Measurements from ENCODE around the gene SMIM3.

DNA sequence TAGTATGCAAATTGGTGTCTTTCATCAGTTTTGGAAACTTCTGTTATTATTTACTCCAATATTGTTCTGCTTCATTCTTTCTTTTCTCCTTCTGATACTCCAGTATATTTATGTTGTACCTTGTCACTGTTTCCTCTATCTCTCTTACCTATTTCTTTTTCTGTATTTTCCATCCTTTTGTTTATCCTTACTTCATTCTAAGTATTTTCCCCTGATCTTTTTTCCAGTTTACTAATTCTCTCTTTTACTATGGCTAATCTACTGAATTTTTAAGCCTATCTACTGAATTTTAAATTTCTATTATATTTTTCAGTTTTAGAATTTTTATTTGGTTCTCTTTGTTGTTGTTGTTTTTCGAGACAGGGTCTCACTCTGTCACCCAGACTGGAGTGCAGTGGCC, 7.4 kb downstream of the SMIM3 start:
- no peak for TF ChIP-seq EZH2phosphoT487 (IDR thresholded peaks at IDR 0.05; ENCODE audit: low read length)
- TF ChIP-seq, protein P1, sequence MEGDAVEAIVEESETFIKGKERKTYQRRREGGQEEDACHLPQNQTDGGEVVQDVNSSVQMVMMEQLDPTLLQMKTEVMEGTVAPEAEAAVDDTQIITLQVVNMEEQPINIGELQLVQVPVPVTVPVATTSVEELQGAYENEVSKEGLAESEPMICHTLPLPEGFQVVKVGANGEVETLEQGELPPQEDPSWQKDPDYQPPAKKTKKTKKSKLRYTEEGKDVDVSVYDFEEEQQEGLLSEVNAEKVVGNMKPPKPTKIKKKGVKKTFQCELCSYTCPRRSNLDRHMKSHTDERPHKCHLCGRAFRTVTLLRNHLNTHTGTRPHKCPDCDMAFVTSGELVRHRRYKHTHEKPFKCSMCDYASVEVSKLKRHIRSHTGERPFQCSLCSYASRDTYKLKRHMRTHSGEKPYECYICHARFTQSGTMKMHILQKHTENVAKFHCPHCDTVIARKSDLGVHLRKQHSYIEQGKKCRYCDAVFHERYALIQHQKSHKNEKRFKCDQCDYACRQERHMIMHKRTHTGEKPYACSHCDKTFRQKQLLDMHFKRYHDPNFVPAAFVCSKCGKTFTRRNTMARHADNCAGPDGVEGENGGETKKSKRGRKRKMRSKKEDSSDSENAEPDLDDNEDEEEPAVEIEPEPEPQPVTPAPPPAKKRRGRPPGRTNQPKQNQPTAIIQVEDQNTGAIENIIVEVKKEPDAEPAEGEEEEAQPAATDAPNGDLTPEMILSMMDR (IDR thresholded peaks at IDR 0.05; ENCODE audit: low read length): no peak
